DOHH2 (cell line): ENCODE results near the gene SLC29A4.

Experiments
- H3F3A ChIP-seq: fragments of 200-600 bp; sonication (generic), shearing (Covaris generic); 2 replicates; pipeline ENCODE4 v1.6.0; 2016; ENCODE audit warnings: antibody characterized with exemption, mild to moderate bottlenecking; ENCODE audit not compliant: control insufficient read depth, insufficient read depth
- H3K27ac ChIP-seq: fragments of 200-600 bp; sonication (generic); 2 replicates; pipeline ENCODE4 v1.5.1; 2014; ENCODE audit warnings: low read depth, mild to moderate bottlenecking, low read length, moderate library complexity
- H3K27me3 ChIP-seq: fragments of 200-600 bp; sonication (generic); 2 replicates; pipeline ENCODE4 v1.6.1; 2014; ENCODE audit warnings: mild to moderate bottlenecking, low read length, mixed read lengths; ENCODE audit not compliant: control insufficient read depth
- H3K36me3 ChIP-seq: fragments of 200-600 bp; sonication (generic); 2 replicates; pipeline ENCODE4 v1.6.1; 2014; ENCODE audit warnings: mild to moderate bottlenecking, low read length, moderate library complexity, mixed read lengths; ENCODE audit not compliant: control insufficient read depth
- H3K4me1 ChIP-seq: fragments of 200-600 bp; sonication (generic); 2 replicates; pipeline ENCODE4 v1.6.1; 2014; ENCODE audit warnings: mild to moderate bottlenecking, low read length, mixed read lengths; ENCODE audit not compliant: control insufficient read depth
- H3K4me2 ChIP-seq: fragments of 200-600 bp; sonication (generic); 2 replicates; pipeline ENCODE4 v1.6.0; 2014; ENCODE audit warnings: mild to moderate bottlenecking, low read length, moderate library complexity
- H3K4me3 ChIP-seq: fragments of 200-600 bp; sonication (generic); 2 replicates; pipeline ENCODE4 v1.5.1; 2014; ENCODE audit warnings: mild to moderate bottlenecking, low read length, mixed read lengths
- H3K79me2 ChIP-seq: fragments of 200-600 bp; sonication (generic); 2 replicates; pipeline ENCODE4 v1.6.1; 2014; ENCODE audit warnings: mild to moderate bottlenecking, low read length, mixed read lengths; ENCODE audit not compliant: control insufficient read depth
- H3K9me2 ChIP-seq: fragments of 200-600 bp; sonication (generic); replicated peaks from 2 replicates; pipeline ENCODE4 v1.6.1; 2014; ENCODE audit warnings: mild to moderate bottlenecking, low read length, mixed read lengths; ENCODE audit not compliant: control insufficient read depth
- H3K9me3 ChIP-seq: fragments of 200-600 bp; sonication (generic); 2 replicates; pipeline ENCODE4 v1.6.1; 2014; ENCODE audit warnings: antibody characterized with exemption, low read length, mixed read lengths; ENCODE audit not compliant: control insufficient read depth, insufficient read depth
- H4K20me1 ChIP-seq: fragments of 200-600 bp; sonication (generic); 2 replicates; pipeline ENCODE4 v1.6.0; 2014; ENCODE audit warnings: low read depth, mild to moderate bottlenecking, antibody characterized with exemption, low read length, moderate library complexity; ENCODE audit not compliant: control insufficient read depth, insufficient read depth
- EZH2phosphoT487 ChIP-seq: fragments of 200-600 bp; sonication (generic); IDR thresholded peaks from 2 replicates; pipeline ENCODE4 v1.6.1; 2017; ENCODE audit warnings: borderline replicate concordance, mild to moderate bottlenecking, antibody characterized with exemption, low read length, moderate library complexity, mixed read lengths
- TF ChIP-seq, protein P1 (sequence below): fragments of 200-600 bp; sonication (generic); IDR thresholded peaks from one replicate; pipeline ENCODE4 v1.5.1; 2014; ENCODE audit warnings: antibody characterized with exemption, mild to moderate bottlenecking, low read depth, low read length; ENCODE audit not compliant: poor library complexity, severe bottlenecking

SLC29A4 gene

DNA sequence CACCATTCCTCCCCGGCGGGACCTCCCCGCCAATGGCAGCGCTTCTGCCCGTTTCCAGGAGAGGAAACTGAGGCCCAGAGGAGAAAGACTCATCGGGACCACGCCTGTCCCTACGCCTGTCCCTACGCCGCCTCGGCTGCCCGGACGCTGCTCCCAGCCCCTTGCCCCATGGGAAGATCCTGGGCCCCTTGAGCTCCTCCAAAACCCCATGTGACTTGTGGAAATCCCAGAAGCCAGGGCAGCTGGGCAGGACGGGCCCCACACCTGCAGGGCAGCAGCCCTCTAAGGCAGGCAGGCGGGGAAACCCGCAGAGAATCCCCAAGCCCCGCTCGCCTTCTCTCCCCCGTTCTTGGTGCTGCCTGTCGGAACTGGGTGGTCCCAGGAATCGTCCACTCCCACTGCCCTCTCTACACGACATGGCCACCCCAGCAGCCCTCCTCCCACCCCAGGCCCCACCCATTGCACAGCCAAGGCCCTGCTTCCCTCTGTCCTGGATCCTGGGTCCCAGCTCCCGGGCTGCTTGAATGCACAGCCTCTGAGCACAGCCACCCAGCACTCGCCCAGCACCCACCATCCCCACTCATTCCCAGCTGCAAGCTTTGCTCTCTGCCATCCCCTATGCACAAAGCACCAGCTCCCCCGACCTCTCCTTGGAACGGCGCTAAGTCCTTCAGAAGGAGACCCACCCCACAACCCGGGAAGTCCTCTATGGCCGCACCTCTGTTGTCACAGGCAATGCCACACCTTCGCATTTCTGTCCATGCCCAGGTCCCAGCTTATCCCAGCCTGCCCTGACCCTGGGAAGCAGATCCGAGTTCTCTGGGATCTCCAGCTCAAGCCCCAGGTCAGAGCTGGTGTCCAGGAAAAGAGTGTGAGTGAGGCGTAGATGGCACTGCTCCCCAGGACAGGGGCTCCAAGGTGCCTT is 50.6 kb downstream of the SLC29A4 start:
- Histone ChIP-seq H3K4me3 (no peak overlapping the region), H4K20me1 (peaks cover 12% of the 10 kb centered on the region), H3K36me3 (peaks cover 10% of the 10 kb centered on the region), H3K79me2 (no peaks in the 10 kb centered on the region), H3K4me2 (no peak overlapping the region), H3K27ac (no peak overlapping the region), H3K9me2 (no peaks in the 10 kb centered on the region), H3K27me3 (no peaks in the 10 kb centered on the region), H3F3A (peaks cover 4% of the 10 kb centered on the region), H3K4me1 (peaks cover 19% of the 10 kb centered on the region), H3K9me3 (no peaks in the 10 kb centered on the region)
- no peak for TF ChIP-seq EZH2phosphoT487
- TF ChIP-seq, protein P1, sequence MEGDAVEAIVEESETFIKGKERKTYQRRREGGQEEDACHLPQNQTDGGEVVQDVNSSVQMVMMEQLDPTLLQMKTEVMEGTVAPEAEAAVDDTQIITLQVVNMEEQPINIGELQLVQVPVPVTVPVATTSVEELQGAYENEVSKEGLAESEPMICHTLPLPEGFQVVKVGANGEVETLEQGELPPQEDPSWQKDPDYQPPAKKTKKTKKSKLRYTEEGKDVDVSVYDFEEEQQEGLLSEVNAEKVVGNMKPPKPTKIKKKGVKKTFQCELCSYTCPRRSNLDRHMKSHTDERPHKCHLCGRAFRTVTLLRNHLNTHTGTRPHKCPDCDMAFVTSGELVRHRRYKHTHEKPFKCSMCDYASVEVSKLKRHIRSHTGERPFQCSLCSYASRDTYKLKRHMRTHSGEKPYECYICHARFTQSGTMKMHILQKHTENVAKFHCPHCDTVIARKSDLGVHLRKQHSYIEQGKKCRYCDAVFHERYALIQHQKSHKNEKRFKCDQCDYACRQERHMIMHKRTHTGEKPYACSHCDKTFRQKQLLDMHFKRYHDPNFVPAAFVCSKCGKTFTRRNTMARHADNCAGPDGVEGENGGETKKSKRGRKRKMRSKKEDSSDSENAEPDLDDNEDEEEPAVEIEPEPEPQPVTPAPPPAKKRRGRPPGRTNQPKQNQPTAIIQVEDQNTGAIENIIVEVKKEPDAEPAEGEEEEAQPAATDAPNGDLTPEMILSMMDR, result no peak

DNA sequence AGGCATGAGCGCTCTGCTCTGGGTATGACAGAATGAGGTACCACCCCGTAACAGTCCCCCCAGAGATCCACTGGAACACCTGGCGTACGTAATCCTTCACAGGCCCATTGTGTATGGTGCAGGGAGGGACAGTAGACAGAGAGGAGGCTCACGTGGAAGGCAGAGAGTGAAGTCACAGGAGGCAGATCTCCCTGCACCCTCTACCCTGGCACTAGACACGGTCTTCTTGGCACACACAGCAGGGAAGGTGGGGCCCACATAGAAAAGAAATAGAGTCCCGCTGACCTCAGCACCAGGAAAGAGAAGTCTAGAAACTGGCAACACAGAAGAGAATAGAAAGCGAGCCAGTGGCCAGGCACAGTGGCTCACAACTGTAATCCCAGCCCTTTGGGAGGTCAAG is 51.9 kb downstream of the SLC29A4 start:
- Histone ChIP-seq H3K79me2 (no peaks in the 10 kb centered on the region), H3K9me2 (no peaks in the 10 kb centered on the region), H3K27ac (no peak overlapping the region), H3K4me2 (no peak overlapping the region), H4K20me1 (peaks cover 12% of the 10 kb centered on the region), H3K27me3 (no peaks in the 10 kb centered on the region), H3K9me3 (no peaks in the 10 kb centered on the region), H3K4me3 (no peak overlapping the region), H3K4me1 (peaks cover 19% of the 10 kb centered on the region), H3K36me3 (peaks cover 13% of the 10 kb centered on the region), H3F3A (peaks cover 4% of the 10 kb centered on the region)
- TF ChIP-seq, protein P1, result no peak
- no peak for TF ChIP-seq EZH2phosphoT487

DNA sequence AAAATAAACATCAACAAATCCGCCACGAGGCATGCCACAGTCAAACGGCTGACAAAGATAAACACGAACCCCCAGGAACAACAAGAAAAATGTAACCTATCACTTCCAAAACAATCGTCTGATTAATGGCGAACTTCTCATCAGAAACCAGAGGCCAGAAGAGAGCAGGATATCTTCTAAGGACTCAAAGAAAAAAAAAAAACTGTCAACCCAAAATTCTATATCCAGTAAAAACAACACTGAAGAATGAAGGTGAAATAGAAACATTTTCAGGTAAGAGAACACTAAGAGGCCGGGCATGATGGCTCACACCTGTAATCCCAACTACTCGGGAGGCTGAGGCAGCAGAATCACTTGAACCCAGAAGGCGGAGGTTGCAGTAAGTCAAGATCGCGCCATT is 54.3 kb downstream of the SLC29A4 start:
- Histone ChIP-seq H3K9me2 (no peaks in the 10 kb centered on the region), H4K20me1 (peaks cover 4% of the 10 kb centered on the region; the same call in 1 of the 2 replicates), H3K4me2 (no peak overlapping the region), H3K27ac (no peak overlapping the region), H3F3A (no peaks in the 10 kb centered on the region), H3K4me1 (peaks cover 5% of the 10 kb centered on the region), H3K79me2 (no peaks in the 10 kb centered on the region), H3K36me3 (peaks cover 8% of the 10 kb centered on the region; the same call in 1 of the 2 replicates), H3K27me3 (no peaks in the 10 kb centered on the region), H3K9me3 (no peaks in the 10 kb centered on the region), H3K4me3 (no peak overlapping the region)
- TF ChIP-seq, protein P1, result no peak
- no peak for TF ChIP-seq EZH2phosphoT487
